Ascending aorta (tissue), 2 donors: ENCODE results near the gene FOXP1. TPM values are rescaled to one million over a fixed set of nuclear protein-coding genes. Genes with fewer than 3 reads are reported as not detected.

Experiments used
- DNase-seq, 2 donors: peaks; one replicate each; pipeline ENCODE4 v3.0.0-alpha.2; 2019; ENCODE audit warnings: low spot score in 2 of 2
- H3K27ac ChIP-seq, 2 donors: fragments of 200-600 bp; sonication (generic); one replicate each; pipeline ENCODE4 v1.5.1; 2016 to 2017; ENCODE audit warnings: mild to moderate bottlenecking in 1 of 2
- H3K27me3 ChIP-seq: fragments of 200-600 bp; sonication (generic); one replicate; pipeline ENCODE4 v1.5.1; 2017
- H3K36me3 ChIP-seq, 2 donors: fragments of 200-600 bp; sonication (generic); one replicate each; pipeline ENCODE4 v1.5.1; 2016
- H3K4me1 ChIP-seq, 2 donors: fragments of 200-600 bp; sonication (generic); one replicate each; pipeline ENCODE4 v1.5.1; 2016 to 2017; ENCODE audit warnings: mild to moderate bottlenecking in 1 of 2
- H3K4me3 ChIP-seq, 2 donors: fragments of 200-600 bp; sonication (generic); one replicate each; pipeline ENCODE4 v1.5.1; 2016 to 2017; ENCODE audit warnings: mild to moderate bottlenecking in 1 of 2
- H3K9me3 ChIP-seq, 2 donors: fragments of 200-600 bp; sonication (generic); one replicate each; pipeline ENCODE4 v1.5.1; 2016
- intact Hi-C: fragments of 100-400 bp; cut with DNase I; formaldehyde crosslinking; loops from one replicate; pipeline ENCODE4 v1.15.1; 2023
- total RNA-seq: library from RNA; depleted of rRNA; stranded (reverse); fragments of >200 nt; gene quantifications from one replicate; pipeline ENCODE4 v1.1.0, GENCODE V29; 2016
- TF ChIP-seq, protein P1 (sequence below), 3 experiments: fragments of 200-600 bp in 2 of 3; fragments of 450-650 bp in 1 of 3; sonication (generic) in 2 of 3; IDR thresholded peaks; one replicate each; pipeline ENCODE4 v1.5.1; 2016 to 2019; ENCODE audit warnings: antibody characterized with exemption in 3 of 3, mild to moderate bottlenecking in 1 of 3, moderate library complexity in 1 of 3

FOXP1 gene
- total RNA-seq, 1 donor from 2014 or later, result 171 TPM

DNA sequence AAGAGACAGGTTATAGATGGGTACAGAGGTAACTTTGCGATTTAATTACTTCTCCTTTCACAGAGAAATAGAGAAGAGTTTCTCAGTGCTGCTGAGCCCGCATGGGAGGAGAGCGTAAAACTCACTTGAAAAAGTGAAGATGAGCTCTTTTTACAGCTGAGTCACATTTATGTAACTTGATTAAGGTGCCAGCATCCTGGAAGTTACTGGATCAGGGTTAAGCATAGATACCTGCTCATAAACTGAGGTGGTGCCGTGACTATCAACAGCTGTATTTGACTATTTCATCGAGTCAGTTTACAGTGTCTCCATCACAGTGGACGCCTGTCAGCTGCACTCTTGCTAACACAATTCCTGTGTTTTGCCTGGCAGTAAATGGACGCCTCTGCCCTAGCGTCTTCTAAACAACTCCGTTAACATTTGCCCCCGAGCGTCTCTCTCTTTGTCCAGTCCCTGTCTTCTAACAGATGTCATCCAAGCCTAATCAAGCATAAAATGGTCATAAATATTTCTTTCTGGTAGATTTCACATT, 414.6 kb downstream of the FOXP1 start:
- H3K27ac ChIP-seq, result peak overlapping the region; percentile 70 to 87
- intact Hi-C loops, result loop anchor here (2.0 to 5.0 kb wide), 2 partner anchors 58 to 62 kb away; no protein-coding TSS in a partner anchor
- H3K4me3 ChIP-seq, result peak overlapping the region in 1 of 2 donors; percentile 46
- TF ChIP-seq, protein P1, sequence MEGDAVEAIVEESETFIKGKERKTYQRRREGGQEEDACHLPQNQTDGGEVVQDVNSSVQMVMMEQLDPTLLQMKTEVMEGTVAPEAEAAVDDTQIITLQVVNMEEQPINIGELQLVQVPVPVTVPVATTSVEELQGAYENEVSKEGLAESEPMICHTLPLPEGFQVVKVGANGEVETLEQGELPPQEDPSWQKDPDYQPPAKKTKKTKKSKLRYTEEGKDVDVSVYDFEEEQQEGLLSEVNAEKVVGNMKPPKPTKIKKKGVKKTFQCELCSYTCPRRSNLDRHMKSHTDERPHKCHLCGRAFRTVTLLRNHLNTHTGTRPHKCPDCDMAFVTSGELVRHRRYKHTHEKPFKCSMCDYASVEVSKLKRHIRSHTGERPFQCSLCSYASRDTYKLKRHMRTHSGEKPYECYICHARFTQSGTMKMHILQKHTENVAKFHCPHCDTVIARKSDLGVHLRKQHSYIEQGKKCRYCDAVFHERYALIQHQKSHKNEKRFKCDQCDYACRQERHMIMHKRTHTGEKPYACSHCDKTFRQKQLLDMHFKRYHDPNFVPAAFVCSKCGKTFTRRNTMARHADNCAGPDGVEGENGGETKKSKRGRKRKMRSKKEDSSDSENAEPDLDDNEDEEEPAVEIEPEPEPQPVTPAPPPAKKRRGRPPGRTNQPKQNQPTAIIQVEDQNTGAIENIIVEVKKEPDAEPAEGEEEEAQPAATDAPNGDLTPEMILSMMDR (IDR thresholded peaks at IDR 0.05), result no peak
- H3K4me1 ChIP-seq, result peaks cover 9 to 56% of the 10 kb centered on the region in 2 donors
- no peak for DNase-seq
- H3K36me3 ChIP-seq, result no peaks in the 10 kb centered on the region
- H3K27me3 ChIP-seq, result no peaks in the 10 kb centered on the region
- H3K9me3 ChIP-seq, result no peaks in the 10 kb centered on the region

DNA sequence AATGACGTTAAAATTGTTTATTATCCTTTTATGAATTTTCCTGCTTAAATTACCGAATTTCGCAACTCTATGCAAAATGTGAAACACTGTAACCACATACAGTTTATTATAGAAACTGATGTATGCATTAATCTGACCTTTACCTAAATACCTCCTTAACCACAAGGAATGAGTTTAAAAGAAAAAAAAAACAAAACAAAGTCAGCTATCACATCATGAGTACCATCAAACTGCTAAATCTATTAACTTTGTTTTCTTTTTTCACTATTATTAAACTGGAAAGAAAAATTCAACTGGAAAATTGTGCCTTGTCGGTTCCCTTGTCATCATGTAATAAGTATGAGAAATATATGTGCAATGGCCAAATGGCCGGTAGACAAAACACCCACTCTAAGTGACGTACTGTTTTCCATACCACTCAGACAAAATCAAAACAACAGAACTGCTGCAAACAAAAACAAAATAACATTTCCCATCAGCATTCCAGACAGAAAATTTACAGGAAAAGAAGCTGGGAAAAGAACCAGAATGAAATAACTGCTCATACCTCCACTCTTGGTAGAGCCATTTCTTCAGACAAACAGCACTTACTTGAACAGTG, 415.3 kb downstream of the FOXP1 start:
- Histone ChIP-seq H3K27ac (peak overlapping the region; percentile 70 to 87), H3K9me3 (no peaks in the 10 kb centered on the region), H3K4me1 (peaks cover 9 to 52% of the 10 kb centered on the region in 2 donors), H3K4me3 (peak overlapping the region in 1 of 2 donors; percentile 46), H3K36me3 (no peaks in the 10 kb centered on the region), H3K27me3 (no peaks in the 10 kb centered on the region)
- no peak for DNase-seq
- TF ChIP-seq, protein P1 (IDR thresholded peaks at IDR 0.05), result no peak
- intact Hi-C loops, result loop anchor here (2.0 to 5.0 kb wide), 2 partner anchors 59 to 61 kb away; no protein-coding TSS in a partner anchor

DNA sequence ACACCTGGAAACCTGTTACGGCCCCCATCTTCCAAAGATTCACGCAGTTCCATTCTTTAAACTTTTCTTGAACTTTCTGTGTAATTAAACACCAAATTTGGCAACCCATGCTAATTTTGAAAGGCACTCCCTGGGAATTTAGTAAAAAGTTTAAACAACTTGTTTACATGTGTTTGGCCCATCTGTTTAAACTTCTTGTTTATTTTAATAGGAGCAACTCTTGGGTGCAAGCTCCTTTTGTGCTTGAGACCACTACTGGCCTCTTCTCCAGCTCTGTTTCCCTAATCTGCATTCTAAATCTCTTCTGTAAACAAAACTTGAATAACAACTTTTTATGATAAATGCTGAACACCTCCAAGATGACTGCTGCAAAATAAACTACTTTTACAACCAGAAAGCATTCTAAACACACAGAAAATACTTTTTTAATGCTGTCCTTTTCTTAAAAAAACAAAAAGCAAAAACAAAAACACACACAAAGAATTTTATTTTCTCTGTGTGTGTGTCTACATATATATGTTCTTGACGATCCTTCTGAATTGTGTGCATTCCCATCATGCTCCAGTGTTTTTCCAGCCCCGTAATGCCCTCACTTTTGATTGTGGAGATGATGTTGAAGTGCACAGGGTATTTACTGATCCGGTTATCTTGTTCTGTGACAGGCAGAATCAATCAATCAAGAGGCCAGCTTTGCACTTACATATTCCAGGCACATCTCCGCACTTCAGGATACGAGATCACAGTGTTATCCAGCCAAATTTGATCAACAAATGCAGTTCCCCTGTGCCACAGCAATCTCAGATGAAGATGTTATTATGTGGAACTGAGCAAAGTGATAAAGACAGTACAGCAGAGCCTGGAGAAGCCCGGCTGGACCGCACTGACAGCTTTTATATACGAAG, 416.9 kb downstream of the FOXP1 start:
- Histone ChIP-seq H3K27ac (peak overlapping the region; percentile 68 to 87), H3K36me3 (no peaks in the 10 kb centered on the region), H3K4me1 (peaks cover 9 to 46% of the 10 kb centered on the region in 2 donors), H3K4me3 (no peak overlapping the region), H3K9me3 (peaks cover 0 to under 1% of the 10 kb centered on the region in 2 donors), H3K27me3 (no peaks in the 10 kb centered on the region)
- intact Hi-C loops, result loop anchor here (1.0 to 5.0 kb wide), 2 partner anchors 61 to 102 kb away; no protein-coding TSS in a partner anchor
- DNase-seq, result no peak
- TF ChIP-seq, protein P1 (IDR thresholded peaks at IDR 0.05), result no peak

DNA sequence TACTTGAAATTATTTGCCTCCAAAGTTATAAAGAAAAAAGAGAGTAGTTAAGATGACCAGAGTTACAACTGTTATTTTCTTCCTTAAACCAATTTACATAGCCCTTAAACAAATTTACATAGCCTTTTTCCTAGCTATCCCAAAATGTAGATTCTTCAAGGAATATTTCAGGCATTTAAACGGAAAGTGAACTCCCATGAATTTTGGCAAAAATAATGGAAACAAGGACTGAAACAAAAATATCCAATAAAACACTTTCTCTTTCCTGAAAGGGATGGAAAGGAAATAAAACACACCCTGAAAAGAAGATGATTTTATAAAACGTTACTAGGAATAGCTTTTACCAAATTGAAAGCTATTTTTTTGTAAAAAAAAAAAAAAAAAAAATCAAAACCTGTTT, 418.6 kb downstream of the FOXP1 start:
- H3K4me3 ChIP-seq, result peak overlapping the region; percentile 9 to 49
- TF ChIP-seq, protein P1 (IDR thresholded peaks at IDR 0.05), result no peak
- peaks cover 9 to 30% of the 10 kb centered on the region in 2 donors for H3K4me1 ChIP-seq
- peaks cover 0 to 7% of the 10 kb centered on the region in 2 donors for H3K9me3 ChIP-seq
- H3K36me3 ChIP-seq, result no peaks in the 10 kb centered on the region
- no peak for DNase-seq
- H3K27me3 ChIP-seq, result no peaks in the 10 kb centered on the region
- H3K27ac ChIP-seq, result peak overlapping the region; percentile 68 to 87
- intact Hi-C loops, result loop anchor here (2.0 to 5.0 kb wide), 2 partner anchors 34 to 62 kb away; no protein-coding TSS in a partner anchor

DNA sequence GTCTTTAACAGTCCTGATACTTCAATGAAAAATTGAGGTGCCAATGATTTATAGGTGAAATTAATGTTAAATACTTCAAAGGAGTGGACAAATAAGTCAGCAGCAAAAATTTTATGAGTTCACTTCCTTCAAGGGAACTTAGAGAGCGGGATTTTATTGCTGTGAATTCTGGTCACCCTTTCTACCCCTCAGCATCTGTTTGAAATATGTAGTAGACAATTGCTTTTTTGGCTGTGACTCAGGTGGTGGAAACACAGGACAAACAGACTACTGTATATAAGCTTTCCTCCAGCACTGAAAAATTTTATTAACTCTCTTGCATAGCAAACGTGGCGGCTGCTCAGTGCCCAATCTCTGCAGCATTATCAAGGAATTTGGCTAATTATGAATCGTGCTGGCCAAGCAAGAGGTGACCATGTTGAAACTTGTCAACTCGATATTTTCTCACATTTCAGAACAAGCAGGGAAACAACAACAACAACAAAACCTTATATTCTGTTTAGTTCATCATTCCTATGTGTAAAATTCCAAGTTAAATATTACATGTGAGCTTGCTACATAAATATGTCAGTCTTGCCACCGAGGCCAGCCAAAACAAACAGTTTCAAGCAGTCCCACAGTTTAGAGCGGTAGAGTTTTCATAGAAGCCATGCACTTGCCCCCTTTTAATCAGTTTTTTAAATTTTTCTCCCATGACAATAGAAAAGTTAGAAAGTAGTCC, 420.2 kb downstream of the FOXP1 start:
- no peaks in the 10 kb centered on the region for H3K36me3 ChIP-seq
- peak overlapping the region; percentile 68 to 87 for H3K27ac ChIP-seq
- peaks cover 7 to 25% of the 10 kb centered on the region in 2 donors for H3K4me1 ChIP-seq
- no peaks in the 10 kb centered on the region for H3K27me3 ChIP-seq
- DNase-seq, result no peak
- intact Hi-C loops, result loop anchor here (2.0 kb wide), 1 partner anchor 19 kb away; no protein-coding TSS in a partner anchor
- H3K9me3 ChIP-seq, result peaks cover 0 to 7% of the 10 kb centered on the region in 2 donors
- peak overlapping the region in 1 of 2 donors; percentile 49 for H3K4me3 ChIP-seq
- TF ChIP-seq, protein P1 (IDR thresholded peaks at IDR 0.05), result no peak
